Measurements from ENCODE around the gene C19orf12. TPM values are rescaled to one million over a fixed set of nuclear protein-coding genes. Genes with fewer than 3 reads are reported as not detected.

The C19orf12 gene
- total RNA-seq, 1 experiment from 2014 or later = 15.5 TPM

GRCh38 chr19:29705706-29706105 lies 9.4 kb downstream of the C19orf12 start (continued):
- TF ChIP-seq PRDM15 (CRISPR knock-in tag; IDR thresholded peaks at IDR 0.05) = no peak
- no peak for TF ChIP-seq ZNF219 (CRISPR knock-in tag; IDR thresholded peaks at IDR 0.05; ENCODE audit: borderline replicate concordance)
- TF ChIP-seq CREM (CRISPR knock-in tag; IDR thresholded peaks at IDR 0.05) = no peak
- no peak for TF ChIP-seq TCF7 (CRISPR knock-in tag; IDR thresholded peaks at IDR 0.05; ENCODE audit: low read depth)
- no peak for TF ChIP-seq ETV6 (CRISPR knock-in tag; IDR thresholded peaks at IDR 0.05)
- no peak for TF ChIP-seq FOXK1 (CRISPR knock-in tag; IDR thresholded peaks at IDR 0.05)

- TF ChIP-seq, protein P1, sequence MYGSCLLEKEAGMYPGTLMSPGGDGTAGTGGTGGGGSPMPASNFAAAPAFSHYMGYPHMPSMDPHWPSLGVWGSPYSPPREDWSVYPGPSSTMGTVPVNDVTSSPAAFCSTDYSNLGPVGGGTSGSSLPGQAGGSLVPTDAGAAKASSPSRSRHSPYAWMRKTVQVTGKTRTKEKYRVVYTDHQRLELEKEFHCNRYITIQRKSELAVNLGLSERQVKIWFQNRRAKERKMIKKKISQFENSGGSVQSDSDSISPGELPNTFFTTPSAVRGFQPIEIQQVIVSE (CRISPR knock-in tag; IDR thresholded peaks at IDR 0.05; ENCODE audit: borderline replicate concordance) = no peak
- TF ChIP-seq ZNF263 (CRISPR knock-in tag; IDR thresholded peaks at IDR 0.05; ENCODE audit: low read depth) (no peak), NFYB (CRISPR knock-in tag; conservative IDR thresholded peaks at IDR 0.05; ENCODE audit: low read depth) (no peak)
- DNase-seq (ENCODE audit: low spot score) (no peak), ATAC-seq (no peak)
- no peaks in the 10 kb centered on the region for H3K9me3 Mint-ChIP-seq
- CTCF ChIA-PET = interaction anchor here (1.0 kb wide), 1 partner anchor 12 kb away, joined by 3 read pairs; no protein-coding TSS in a partner anchor
- no peak overlapping the region for H3K4me3 Mint-ChIP-seq
- POLR2A ChIA-PET = no interaction called here
- H3K27me3 Mint-ChIP-seq (ENCODE audit: low read depth) = no peaks in the 10 kb centered on the region
- no peak overlapping the region for H3K27ac Mint-ChIP-seq
- H3K4me1 Mint-ChIP-seq = no peaks in the 10 kb centered on the region
- peaks cover 3% of the 10 kb centered on the region; the same call in 1 of the 2 replicates for H3K36me3 Mint-ChIP-seq
Observed at GRCh38 chr19:29704562-29705558, 10.2 kb downstream of the C19orf12 start.

DNA sequence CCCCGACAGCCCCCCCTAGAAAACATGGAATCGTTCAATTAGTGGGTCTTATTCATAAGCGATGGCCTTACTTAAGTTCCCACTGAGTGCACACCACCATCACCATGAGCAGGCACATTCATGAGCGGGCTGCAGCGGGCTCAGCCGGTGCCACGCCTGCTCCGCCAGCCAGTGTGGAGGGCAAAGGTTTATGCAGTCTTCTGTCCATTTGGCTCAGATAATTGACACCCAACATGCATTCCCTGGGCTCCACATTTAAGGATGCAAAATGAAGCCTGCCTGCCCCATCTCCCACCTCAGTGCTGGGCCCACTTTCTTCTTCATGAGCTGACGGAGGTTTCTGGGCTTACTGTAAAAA lies 12.1 kb downstream of the C19orf12 start:
- ATAC-seq (no peak), DNase-seq (ENCODE audit: low spot score) (no peak)
- ChIA-PET CTCF (interaction anchor here (1.5 kb wide), 1 partner anchor 13 kb away, joined by 5 read pairs; no protein-coding TSS in a partner anchor), POLR2A (no interaction called here)
- H3K4me1 Mint-ChIP-seq = no peaks in the 10 kb centered on the region
- no peak overlapping the region for H3K27ac Mint-ChIP-seq
- H3K36me3 Mint-ChIP-seq = peaks cover 3% of the 10 kb centered on the region; the same call in 1 of the 2 replicates
- no peaks in the 10 kb centered on the region for H3K27me3 Mint-ChIP-seq (ENCODE audit: low read depth)
- H3K9me3 Mint-ChIP-seq = no peaks in the 10 kb centered on the region
- H3K4me3 Mint-ChIP-seq = no peak overlapping the region
- no peak for TF ChIP-seq MXD4 (CRISPR knock-in tag; IDR thresholded peaks at IDR 0.05; ENCODE audit: borderline replicate concordance)
- TF ChIP-seq HMGA2 (CRISPR knock-in tag; IDR thresholded peaks at IDR 0.05) = no peak
- no peak for TF ChIP-seq CREB1 (CRISPR knock-in tag; IDR thresholded peaks at IDR 0.05)
- TF ChIP-seq E2F4 (CRISPR knock-in tag; IDR thresholded peaks at IDR 0.05; ENCODE audit: borderline replicate concordance, low read depth) = no peak
- TF ChIP-seq TP53 (CRISPR knock-in tag; IDR thresholded peaks at IDR 0.05) = no peak
- TF ChIP-seq TEAD1 (CRISPR knock-in tag; IDR thresholded peaks at IDR 0.05) = no peak
- TF ChIP-seq, protein P2, sequence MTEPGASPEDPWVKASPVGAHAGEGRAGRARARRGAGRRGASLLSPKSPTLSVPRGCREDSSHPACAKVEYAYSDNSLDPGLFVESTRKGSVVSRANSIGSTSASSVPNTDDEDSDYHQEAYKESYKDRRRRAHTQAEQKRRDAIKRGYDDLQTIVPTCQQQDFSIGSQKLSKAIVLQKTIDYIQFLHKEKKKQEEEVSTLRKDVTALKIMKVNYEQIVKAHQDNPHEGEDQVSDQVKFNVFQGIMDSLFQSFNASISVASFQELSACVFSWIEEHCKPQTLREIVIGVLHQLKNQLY (CRISPR knock-in tag; IDR thresholded peaks at IDR 0.05) = no peak
- TF ChIP-seq SMAD4 (CRISPR knock-in tag; IDR thresholded peaks at IDR 0.05) = no peak
- TF ChIP-seq CTCF (IDR thresholded peaks at IDR 0.05) = no peak
